Keratinocyte (primary cell): ENCODE measurements around the gene MAP4. TPM values are rescaled to one million over a fixed set of nuclear protein-coding genes. Genes with fewer than 3 reads are reported as not detected.
"Not testable (repeated sequence)": the region's sequence is repeated elsewhere in the genome, so short reads cannot be mapped to it uniquely, and the experiment has no call there.

Experiments
- DNase-seq: peaks from one replicate; pipeline ENCODE4 v3.0.0-alpha.2; 2011; ENCODE audit warnings: low read depth, missing footprints, low spot score
- FAIRE-seq: peaks from 2 replicates; lab custom pipeline; 2011; peaks lifted over from hg19 to GRCh38; lab: Jason Lieb, UNC
- H2AFZ ChIP-seq: 2 replicates; pipeline ENCODE4 v1.6.0; 2012; ENCODE audit warnings: low read length, control low read depth, inconsistent platforms; ENCODE audit not compliant: control insufficient read depth
- H3K27ac ChIP-seq: 2 replicates; pipeline ENCODE4 v1.5.1; 2011; ENCODE audit warnings: low read length; ENCODE audit not compliant: control insufficient read depth, insufficient read depth
- H3K27me3 ChIP-seq: 3 replicates; pipeline ENCODE4 v1.6.0; 2011; ENCODE audit warnings: low read length; ENCODE audit not compliant: control insufficient read depth, insufficient read depth; ENCODE audit errors: extremely low read depth
- H3K36me3 ChIP-seq, 2 experiments: 2 replicates in 1 of 2; 3 replicates in 1 of 2; pipeline ENCODE4 v1.5.1; 2011; ENCODE audit warnings: low read length in 2 of 2, mild to moderate bottlenecking in 1 of 2; ENCODE audit not compliant: control insufficient read depth in 2 of 2, insufficient read depth in 2 of 2; ENCODE audit errors: extremely low read depth in 1 of 2
- H3K4me1 ChIP-seq: 3 replicates; pipeline ENCODE4 v1.5.1; 2011; ENCODE audit warnings: low read length; ENCODE audit not compliant: control insufficient read depth, insufficient read depth; ENCODE audit errors: extremely low read depth
- H3K4me2 ChIP-seq: 3 replicates; pipeline ENCODE4 v1.6.0; 2011; ENCODE audit warnings: low read depth, low read length; ENCODE audit not compliant: control insufficient read depth, insufficient read depth; ENCODE audit errors: extremely low read depth
- H3K4me3 ChIP-seq, 3 experiments: fragments of 200-600 bp in 1 of 3; sonication (generic) in 1 of 3; 2 replicates in 2 of 3; 3 replicates in 1 of 3; pipeline ENCODE4 v1.5.1; 2011 to 2016; ENCODE audit warnings: low read length in 3 of 3, mild to moderate bottlenecking in 3 of 3, control low read depth in 2 of 3, inconsistent platforms in 1 of 3, low read depth in 1 of 3, mixed read lengths in 1 of 3, mixed run types in 1 of 3, moderate library complexity in 1 of 3; ENCODE audit not compliant: control insufficient read depth in 2 of 3, insufficient read depth in 2 of 3; ENCODE audit errors: extremely low read depth in 1 of 3
- H3K79me2 ChIP-seq: 2 replicates; pipeline ENCODE4 v1.6.0; 2012; ENCODE audit warnings: low read length; ENCODE audit not compliant: control insufficient read depth, insufficient read depth
- H3K9ac ChIP-seq: 3 replicates; pipeline ENCODE4 v1.6.0; 2011; ENCODE audit warnings: low read length; ENCODE audit not compliant: control insufficient read depth, insufficient read depth; ENCODE audit errors: extremely low read depth
- H3K9me1 ChIP-seq: 3 replicates; pipeline ENCODE4 v1.6.0; 2011; ENCODE audit warnings: low read length; ENCODE audit not compliant: control insufficient read depth, insufficient read depth; ENCODE audit errors: extremely low read depth
- H3K9me3 ChIP-seq: 2 replicates; pipeline ENCODE4 v1.5.1; 2012; ENCODE audit warnings: low read depth, low read length; ENCODE audit not compliant: control insufficient read depth
- H4K20me1 ChIP-seq: 3 replicates; pipeline ENCODE4 v1.6.0; 2011; ENCODE audit warnings: low read length; ENCODE audit not compliant: control insufficient read depth, insufficient read depth; ENCODE audit errors: extremely low read depth
- EZH2 ChIP-seq: IDR thresholded peaks from one replicate; pipeline ENCODE4 v1.6.1; 2012; ENCODE audit warnings: inconsistent platforms, mild to moderate bottlenecking, low read length, moderate library complexity
- dilution Hi-C: fragments of 300-500 bp; cut with MboI; formaldehyde crosslinking; loops from one replicate; pipeline ENCODE4 v1.7.0; 2020; ENCODE audit warnings: low sequenced_read_pairs; ENCODE audit not compliant: extremely low pct_ligation_motif_present
- polyA plus RNA-seq, 5 experiments: library from polyadenylated mRNA; depleted of rRNA in 3 of 5; stranded (reverse) in 3 of 5; stranded (forward) in 1 of 5; unstranded in 1 of 5; fragments of >200 nt; gene quantifications; 1 replicate in 1 of 5; 2 replicates in 3 of 5; 3 replicates in 1 of 5; pipeline versions ENCODE4 v1.2.1 to v1.2.3, GENCODE V29; 2011 to 2012; ENCODE audit warnings: missing spikeins in 2 of 5, low read depth in 1 of 5, low replicate concordance in 1 of 5
- TF ChIP-seq, protein P1 (sequence below), 3 experiments: IDR thresholded peaks in 1 of 3; conservative IDR thresholded peaks in 1 of 3; optimal IDR thresholded peaks in 1 of 3; 2 replicates in 2 of 3; 3 replicates in 1 of 3; pipeline versions ENCODE3 to v1.5.1; 2011; ENCODE audit warnings: low read length in 3 of 3, mild to moderate bottlenecking in 3 of 3, moderate library complexity in 2 of 3, control low read depth in 1 of 3, inconsistent platforms in 1 of 3; ENCODE audit not compliant: insufficient read depth in 2 of 3; ENCODE audit errors: extremely low read depth in 1 of 3

The MAP4 gene
- polyA plus RNA-seq, 1 donor (not counting 4 experiments of a cell fraction or from before 2014, with no cell fraction given) = 110 TPM

- FAIRE-seq (no peak), DNase-seq (no peak)
- dilution Hi-C loops = no loop called here
- Histone ChIP-seq H2AFZ (no peak overlapping the region), H3K9me1 (no peaks in the 10 kb centered on the region), H3K79me2 (peaks cover 89% of the 10 kb centered on the region), H3K36me3 (peaks cover 2 to 4% of the 10 kb centered on the region in 2 experiments), H3K27me3 (no peaks in the 10 kb centered on the region), H3K4me1 (peaks cover 27% of the 10 kb centered on the region), H3K4me3 (peak overlapping the region in 1 of 3 experiments; percentile 16), H3K27ac (peak overlapping the region; percentile 18), H3K9me3 (no peaks in the 10 kb centered on the region), H4K20me1 (peaks cover 22% of the 10 kb centered on the region), H3K9ac (no peak overlapping the region), H3K4me2 (peak overlapping the region; percentile 46)
- TF ChIP-seq EZH2 = no peak
- TF ChIP-seq, protein P1, sequence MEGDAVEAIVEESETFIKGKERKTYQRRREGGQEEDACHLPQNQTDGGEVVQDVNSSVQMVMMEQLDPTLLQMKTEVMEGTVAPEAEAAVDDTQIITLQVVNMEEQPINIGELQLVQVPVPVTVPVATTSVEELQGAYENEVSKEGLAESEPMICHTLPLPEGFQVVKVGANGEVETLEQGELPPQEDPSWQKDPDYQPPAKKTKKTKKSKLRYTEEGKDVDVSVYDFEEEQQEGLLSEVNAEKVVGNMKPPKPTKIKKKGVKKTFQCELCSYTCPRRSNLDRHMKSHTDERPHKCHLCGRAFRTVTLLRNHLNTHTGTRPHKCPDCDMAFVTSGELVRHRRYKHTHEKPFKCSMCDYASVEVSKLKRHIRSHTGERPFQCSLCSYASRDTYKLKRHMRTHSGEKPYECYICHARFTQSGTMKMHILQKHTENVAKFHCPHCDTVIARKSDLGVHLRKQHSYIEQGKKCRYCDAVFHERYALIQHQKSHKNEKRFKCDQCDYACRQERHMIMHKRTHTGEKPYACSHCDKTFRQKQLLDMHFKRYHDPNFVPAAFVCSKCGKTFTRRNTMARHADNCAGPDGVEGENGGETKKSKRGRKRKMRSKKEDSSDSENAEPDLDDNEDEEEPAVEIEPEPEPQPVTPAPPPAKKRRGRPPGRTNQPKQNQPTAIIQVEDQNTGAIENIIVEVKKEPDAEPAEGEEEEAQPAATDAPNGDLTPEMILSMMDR (optimal IDR thresholded peaks at IDR 0.05 in 1 of 3, IDR thresholded peaks at IDR 0.05 in 1 of 3, conservative IDR thresholded peaks at IDR 0.05 in 1 of 3; ENCODE audit: extremely low read depth in 1 of 3, insufficient read depth in 2 of 3, low read length in 3 of 3) = no peak
Measured at GRCh38 chr3:48064292-48064829, 48.1 kb upstream of the MAP4 start.

DNA sequence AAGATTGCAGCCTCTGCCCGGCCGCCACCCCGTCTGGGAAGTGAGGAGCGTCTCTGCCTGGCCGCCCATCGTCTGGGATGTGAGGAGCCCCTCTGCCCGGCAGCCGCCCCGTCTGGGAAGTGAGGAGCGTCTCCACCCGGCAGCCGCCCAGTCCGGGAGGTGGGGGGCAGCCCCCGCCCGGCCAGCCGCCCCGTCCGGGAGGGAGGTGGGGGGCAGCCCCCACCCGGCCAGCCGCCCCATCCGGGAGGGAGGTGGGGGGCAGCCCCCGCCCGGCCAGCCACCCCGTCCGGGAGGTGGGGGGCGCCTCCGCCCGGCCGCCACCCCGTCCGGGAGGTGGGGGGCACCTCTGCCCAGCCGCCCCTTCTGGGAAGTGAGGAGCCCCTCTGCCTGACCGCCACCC lies 45.4 kb upstream of the MAP4 start:
- FAIRE-seq, H3K4me2 ChIP-seq, H3K9ac ChIP-seq, H3K9me1 ChIP-seq, H3K27ac ChIP-seq, H2AFZ ChIP-seq, H3K27me3 ChIP-seq, DNase-seq, H3K36me3 ChIP-seq, H3K9me3 ChIP-seq, H3K4me3 ChIP-seq, dilution Hi-C loops: not testable (repeated sequence)
- Histone ChIP-seq H4K20me1 (peaks cover 21% of the 10 kb centered on the region), H3K79me2 (peaks cover 79% of the 10 kb centered on the region), H3K4me1 (peaks cover 24% of the 10 kb centered on the region)

DNA sequence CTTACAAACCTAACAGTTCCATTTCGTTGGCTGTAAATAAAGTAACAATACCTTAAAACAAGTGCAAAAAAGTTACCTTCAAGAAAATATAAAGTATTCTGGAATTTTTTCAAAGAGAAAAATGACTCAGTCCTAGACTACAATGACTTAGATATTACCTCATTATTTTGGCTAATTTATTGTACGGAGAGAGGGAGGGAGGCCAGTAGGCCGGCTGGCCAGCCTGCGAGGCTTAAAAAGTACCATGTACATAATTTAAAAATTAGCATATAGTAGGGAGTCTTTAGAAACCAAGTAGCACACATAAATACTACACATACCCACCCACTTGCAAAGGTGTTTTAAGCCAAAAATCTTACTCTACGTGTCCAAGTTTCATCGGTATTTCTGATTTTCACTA lies 41.9 kb upstream of the MAP4 start:
- FAIRE-seq = no peak

More for the DNA sequence above, 41.9 kb upstream of the MAP4 start:
- H3K79me2 ChIP-seq = peaks cover 64% of the 10 kb centered on the region
- no peak overlapping the region for H3K9ac ChIP-seq
- no peak for TF ChIP-seq EZH2
- TF ChIP-seq, protein P1 (optimal IDR thresholded peaks at IDR 0.05 in 1 of 3, IDR thresholded peaks at IDR 0.05 in 1 of 3, conservative IDR thresholded peaks at IDR 0.05 in 1 of 3; ENCODE audit: extremely low read depth in 1 of 3, insufficient read depth in 2 of 3, low read length in 3 of 3) = no peak
- H3K9me3 ChIP-seq = no peaks in the 10 kb centered on the region
- H2AFZ ChIP-seq = no peak overlapping the region
- no peak overlapping the region for H3K4me2 ChIP-seq
- no peak overlapping the region for H3K4me3 ChIP-seq
- peaks cover 0 to 4% of the 10 kb centered on the region in 2 experiments for H3K36me3 ChIP-seq
- no peak for DNase-seq
- no peaks in the 10 kb centered on the region for H3K27me3 ChIP-seq
- H3K4me1 ChIP-seq = no peaks in the 10 kb centered on the region
- no peaks in the 10 kb centered on the region for H3K9me1 ChIP-seq
- dilution Hi-C loops = no loop called here
- H3K27ac ChIP-seq = no peak overlapping the region
- peaks cover 5% of the 10 kb centered on the region for H4K20me1 ChIP-seq
